AG10803 (cell line): ENCODE results near the gene ZNF598.

Source experiments
- DNase-seq: peaks from one replicate; pipeline ENCODE4 v3.0.0; 2010; ENCODE audit warnings: low read depth
- H3K4me3 ChIP-seq: 2 replicates; pipeline ENCODE4 v1.5.1; 2011; ENCODE audit warnings: mild to moderate bottlenecking, low read length, control low read depth
- TF ChIP-seq, protein P1 (sequence below): conservative IDR thresholded peaks from 2 replicates; pipeline ENCODE4 v1.5.1; 2011; ENCODE audit warnings: mild to moderate bottlenecking, low read length, control low read depth, inconsistent platforms

The ZNF598 gene

DNA sequence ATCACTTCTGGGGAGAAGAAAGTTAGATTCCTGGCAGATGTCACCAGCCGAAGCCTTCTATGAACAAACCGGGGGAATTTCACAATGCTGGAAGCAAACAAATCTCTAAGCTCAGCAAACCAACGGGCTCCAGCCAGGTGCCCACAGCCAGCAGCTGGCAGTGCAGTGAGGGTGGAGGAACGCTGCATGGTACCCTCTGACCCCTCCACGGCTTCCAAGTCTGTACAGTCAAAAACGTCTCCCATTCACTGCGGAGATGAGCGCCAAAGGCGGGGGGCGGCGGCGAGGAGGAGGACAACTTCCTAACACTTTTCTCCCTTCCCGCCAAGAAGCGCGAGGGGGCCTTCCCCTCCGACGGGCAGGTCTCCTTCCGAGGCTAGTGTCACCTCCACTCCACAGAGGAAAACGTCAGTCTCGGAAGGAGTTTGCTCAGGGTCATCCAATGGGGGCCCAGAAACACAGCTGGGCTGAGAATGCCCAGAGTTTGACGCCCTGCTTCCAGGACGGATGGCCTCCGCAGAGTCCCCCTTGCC is 924 bp downstream of the ZNF598 start:
- peak; percentile 62 for DNase-seq
- TF ChIP-seq, protein P1, sequence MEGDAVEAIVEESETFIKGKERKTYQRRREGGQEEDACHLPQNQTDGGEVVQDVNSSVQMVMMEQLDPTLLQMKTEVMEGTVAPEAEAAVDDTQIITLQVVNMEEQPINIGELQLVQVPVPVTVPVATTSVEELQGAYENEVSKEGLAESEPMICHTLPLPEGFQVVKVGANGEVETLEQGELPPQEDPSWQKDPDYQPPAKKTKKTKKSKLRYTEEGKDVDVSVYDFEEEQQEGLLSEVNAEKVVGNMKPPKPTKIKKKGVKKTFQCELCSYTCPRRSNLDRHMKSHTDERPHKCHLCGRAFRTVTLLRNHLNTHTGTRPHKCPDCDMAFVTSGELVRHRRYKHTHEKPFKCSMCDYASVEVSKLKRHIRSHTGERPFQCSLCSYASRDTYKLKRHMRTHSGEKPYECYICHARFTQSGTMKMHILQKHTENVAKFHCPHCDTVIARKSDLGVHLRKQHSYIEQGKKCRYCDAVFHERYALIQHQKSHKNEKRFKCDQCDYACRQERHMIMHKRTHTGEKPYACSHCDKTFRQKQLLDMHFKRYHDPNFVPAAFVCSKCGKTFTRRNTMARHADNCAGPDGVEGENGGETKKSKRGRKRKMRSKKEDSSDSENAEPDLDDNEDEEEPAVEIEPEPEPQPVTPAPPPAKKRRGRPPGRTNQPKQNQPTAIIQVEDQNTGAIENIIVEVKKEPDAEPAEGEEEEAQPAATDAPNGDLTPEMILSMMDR = no peak
- peak overlapping the region; percentile 86 for H3K4me3 ChIP-seq

DNA sequence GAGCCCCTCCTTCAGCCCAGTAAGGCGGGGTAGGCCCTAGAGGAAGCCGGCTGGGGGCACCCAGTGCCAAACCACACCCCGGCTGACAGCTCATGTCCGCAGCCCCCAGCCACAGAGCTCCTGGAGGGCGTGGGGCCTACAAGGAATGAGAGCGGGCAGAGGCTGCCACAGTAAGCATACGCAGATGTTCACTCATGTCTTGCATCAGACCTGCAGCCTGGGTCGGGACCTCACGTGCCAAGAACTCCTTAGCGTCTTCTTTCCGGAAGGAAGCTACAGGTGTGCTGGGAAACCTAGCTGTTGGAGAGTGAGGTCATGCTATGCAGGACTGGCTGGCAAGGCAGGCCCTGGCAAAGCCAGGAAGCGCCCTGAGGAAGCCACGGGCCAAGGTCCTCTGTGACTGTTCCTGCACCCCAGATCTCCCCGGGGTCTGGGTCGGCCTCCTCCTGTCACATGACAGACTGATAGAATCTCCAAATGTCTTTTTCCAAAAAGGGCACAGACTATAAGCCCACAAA is 1.6 kb downstream of the ZNF598 start:
- TF ChIP-seq, protein P1 = no peak
- peak overlapping the region; percentile 86 for H3K4me3 ChIP-seq
- DNase-seq = peak; percentile 94

DNA sequence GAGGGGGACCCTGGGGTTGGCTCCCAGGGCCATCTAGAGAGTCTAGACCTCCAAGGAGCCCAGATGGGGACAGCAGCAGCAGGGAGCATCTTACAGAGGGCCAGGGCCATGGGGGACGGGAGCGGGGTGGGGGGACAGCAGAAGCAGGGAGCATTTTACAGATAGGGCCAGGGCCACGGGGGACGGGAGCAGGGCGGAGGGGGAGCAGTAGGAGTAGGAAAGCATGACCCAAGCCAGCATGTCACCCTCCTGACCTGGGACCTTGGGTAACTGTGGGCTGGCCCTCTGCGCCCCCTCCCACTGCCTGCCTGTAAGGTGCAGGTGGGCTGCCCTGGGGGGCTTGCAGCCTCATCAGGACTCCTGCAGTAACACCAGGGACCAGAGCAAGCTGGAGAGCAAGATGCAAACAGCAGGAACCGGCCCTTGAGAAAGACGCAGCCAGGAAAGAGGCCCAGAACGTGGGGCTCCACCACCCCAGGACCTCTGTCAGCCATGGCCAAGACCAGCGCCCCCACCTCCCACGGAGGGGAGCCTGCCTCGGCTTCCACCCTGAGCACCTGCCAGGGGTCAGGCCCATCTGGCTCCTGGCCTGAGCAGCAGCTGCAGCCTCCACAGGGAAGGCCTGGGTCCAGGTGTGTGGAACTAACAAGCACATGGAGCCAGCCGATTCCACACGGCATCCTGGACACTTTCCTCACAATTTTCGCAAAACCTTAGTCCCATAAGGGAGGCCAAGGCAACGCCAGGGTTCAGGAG is 2.4 kb downstream of the ZNF598 start:
- peak overlapping the region; percentile 86 for H3K4me3 ChIP-seq
- TF ChIP-seq, protein P1 = no peak
- no peak for DNase-seq

DNA sequence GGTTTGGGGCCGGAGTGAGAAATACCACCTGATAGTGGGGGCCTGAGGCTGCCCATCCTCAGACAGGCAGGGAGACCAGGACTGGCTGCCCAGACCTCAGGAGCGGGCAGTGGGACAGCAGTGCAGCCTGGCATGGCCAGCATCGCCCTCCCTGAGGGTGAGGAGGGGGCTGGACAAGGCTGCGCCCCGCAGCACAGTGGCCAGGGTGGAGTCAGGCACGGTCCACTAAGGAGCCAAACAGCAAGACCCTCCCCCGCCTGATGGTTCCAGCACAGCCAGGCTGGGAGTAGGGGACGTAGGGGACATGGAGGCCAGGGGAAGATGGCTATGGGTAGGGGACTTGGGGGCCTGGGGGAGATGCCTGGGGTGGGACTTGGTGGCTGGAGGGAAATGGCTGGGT is 3.3 kb downstream of the ZNF598 start:
- no peak for DNase-seq
- no peak overlapping the region for H3K4me3 ChIP-seq
- TF ChIP-seq, protein P1 = no peak

DNA sequence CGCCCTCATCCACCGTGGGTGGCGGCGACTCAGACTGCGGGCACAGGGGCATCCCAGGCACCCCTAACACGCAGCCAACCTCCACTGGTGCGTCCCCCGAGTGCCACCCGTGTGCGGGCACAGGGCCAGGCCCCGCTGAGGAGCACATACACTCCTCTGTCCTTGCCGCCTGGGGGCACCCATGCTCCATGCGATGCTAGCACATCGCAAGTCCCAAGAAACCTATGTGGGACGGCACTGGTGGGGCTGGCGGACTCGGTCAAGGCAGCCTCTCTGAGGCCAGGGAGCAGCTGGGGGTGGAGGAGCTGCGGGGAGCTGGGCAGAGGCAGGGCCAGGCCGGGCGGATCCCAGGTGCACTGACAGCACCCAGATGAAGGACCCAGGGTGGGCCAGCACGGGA is 4.0 kb downstream of the ZNF598 start:
- TF ChIP-seq, protein P1 = no peak
- H3K4me3 ChIP-seq = no peak overlapping the region
- peak; percentile 26 for DNase-seq

DNA sequence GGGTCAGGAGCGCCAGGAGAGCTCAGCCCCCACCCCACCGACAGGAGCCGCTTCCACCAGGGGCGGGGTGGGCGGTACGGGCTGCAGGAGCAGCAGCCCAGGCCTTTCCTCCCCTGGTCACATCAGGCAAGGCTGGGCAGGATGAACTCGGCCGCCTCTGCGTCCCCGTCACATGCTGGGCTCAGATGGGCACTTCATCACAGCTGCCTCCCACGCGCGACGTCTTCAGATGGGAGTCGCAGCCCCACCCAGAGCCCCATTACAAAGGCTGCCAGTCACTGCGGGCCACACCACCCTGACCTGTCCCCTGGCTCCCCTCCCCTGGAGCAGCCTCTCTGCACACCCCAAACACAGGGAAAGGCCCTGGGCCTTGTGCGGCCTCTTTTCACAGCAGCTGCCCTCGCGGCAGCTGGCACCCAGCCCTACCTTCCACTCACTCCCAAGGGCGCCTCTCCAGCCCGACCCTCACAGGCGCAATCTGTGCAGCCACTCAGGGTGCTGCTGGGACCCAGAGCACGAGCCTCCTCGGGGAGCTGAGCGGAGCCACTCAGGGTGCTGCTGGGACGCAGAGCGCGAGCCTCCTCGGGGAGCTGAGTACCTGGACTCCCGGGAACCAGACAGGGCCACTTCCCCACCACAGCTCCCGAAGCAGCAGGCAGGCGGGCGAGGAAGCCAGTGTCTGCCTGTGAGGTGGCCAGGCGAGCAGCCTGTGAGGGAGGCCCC is 4.7 kb downstream of the ZNF598 start:
- no peak overlapping the region for H3K4me3 ChIP-seq
- no peak for DNase-seq
- TF ChIP-seq, protein P1 = no peak
